SK-N-SH treated with all-trans-retinoic acid at 6 μM for 48 hours (cell line): Measurements from ENCODE around the gene PVALB.

ENCODE experiments used
- ARNTL ChIP-seq: fragments of 450-650 bp; formaldehyde crosslinking; IDR thresholded peaks from 2 replicates; pipeline ENCODE4 v1.5.0; 2020; ENCODE audit warnings: low read depth, mild to moderate bottlenecking, moderate library complexity, borderline replicate concordance
- GLIS3 ChIP-seq: fragments of 250-450 bp; sonication (Bioruptor Pico); IDR thresholded peaks from 2 replicates; pipeline ENCODE4 v1.5.0; 2020; ENCODE audit warnings: mild to moderate bottlenecking, moderate library complexity
- OSR1 ChIP-seq: fragments of 250-450 bp; sonication (Bioruptor Pico); IDR thresholded peaks from 2 replicates; pipeline ENCODE4 v1.8.0; 2022; ENCODE audit warnings: moderate library complexity, mild to moderate bottlenecking, inconsistent platforms

- no peak for TF ChIP-seq GLIS3
- TF ChIP-seq OSR1 (CRISPR knock-in tag): no peak
- no peak for TF ChIP-seq ARNTL (CRISPR knock-in tag)
These were observed 42.9 kb downstream of the PVALB start for GRCh38 chr22:36773935-36774334.
